HPDE6-E6E7 (cell line): ENCODE results near the gene ARMH3.
A peak's percentile ranks its signal among the peaks of the same experiment; 100 is the strongest.

ENCODE experiments used
- DNase-seq: peaks from one replicate; pipeline ENCODE4 v3.0.0; 2011; ENCODE audit warnings: missing footprints; ENCODE audit errors: extremely low spot score

ARMH3 gene

GRCh38 chr10:101830322-101831168 lies 225.4 kb downstream of the ARMH3 start:
- peak; percentile 86 for DNase-seq

- no peak for DNase-seq
These were observed 226.2 kb downstream of the ARMH3 start for GRCh38 chr10:101829561-101830315.

GRCh38 chr10:101828766-101829551 lies 227.0 kb downstream of the ARMH3 start:
- DNase-seq = no peak

GRCh38 chr10:101827919-101828600 lies 227.9 kb downstream of the ARMH3 start:
- DNase-seq = no peak

- DNase-seq = no peak
These were observed 229.0 kb downstream of the ARMH3 start for GRCh38 chr10:101826852-101827434.

GRCh38 chr10:101824736-101825135 lies 231.2 kb downstream of the ARMH3 start:
- no peak for DNase-seq

GRCh38 chr10:101818872-101819633 lies 236.9 kb downstream of the ARMH3 start:
- DNase-seq = no peak

GRCh38 chr10:101818119-101818871 lies 237.7 kb downstream of the ARMH3 start, which contains the start of gene OGA:
Gene OGA, minus strand, starts transcription at chr10:101818444. Its CDS starts 422 bp downstream, at chr10:101818022.
- peak; percentile 98 for DNase-seq

- peak; percentile 79 for DNase-seq
These were observed 238.4 kb downstream of the ARMH3 start for GRCh38 chr10:101817337-101818118.

- DNase-seq = no peak
These were observed 239.0 kb downstream of the ARMH3 start for GRCh38 chr10:101816913-101817336.

GRCh38 chr10:101816376-101816775 lies 239.6 kb downstream of the ARMH3 start:
- DNase-seq = no peak

GRCh38 chr10:101814466-101815071 lies 241.4 kb downstream of the ARMH3 start:
- no peak for DNase-seq

GRCh38 chr10:101812606-101813005 lies 243.4 kb downstream of the ARMH3 start:
- DNase-seq = no peak

GRCh38 chr10:101807158-101807557 lies 248.8 kb downstream of the ARMH3 start:
- no peak for DNase-seq

GRCh38 chr10:101803511-101803910 lies 252.5 kb downstream of the ARMH3 start:
- no peak for DNase-seq

GRCh38 chr10:101797403-101798059 lies 258.4 kb downstream of the ARMH3 start:
- DNase-seq = no peak
